GM12875 (cell line): Measurements from ENCODE around the gene EPB42.

ENCODE experiments used
- H3K4me3 ChIP-seq: one replicate; pipeline ENCODE4 v1.5.1; 2011; ENCODE audit warnings: low read depth, low read length, control low read depth
- TF ChIP-seq, protein P1 (sequence below): IDR thresholded peaks from 2 replicates; pipeline ENCODE4 v1.5.1; 2011; ENCODE audit warnings: low read depth, mild to moderate bottlenecking, control low read depth, inconsistent platforms, low read length, moderate library complexity, borderline replicate concordance; ENCODE audit not compliant: insufficient read depth

Gene EPB42

DNA sequence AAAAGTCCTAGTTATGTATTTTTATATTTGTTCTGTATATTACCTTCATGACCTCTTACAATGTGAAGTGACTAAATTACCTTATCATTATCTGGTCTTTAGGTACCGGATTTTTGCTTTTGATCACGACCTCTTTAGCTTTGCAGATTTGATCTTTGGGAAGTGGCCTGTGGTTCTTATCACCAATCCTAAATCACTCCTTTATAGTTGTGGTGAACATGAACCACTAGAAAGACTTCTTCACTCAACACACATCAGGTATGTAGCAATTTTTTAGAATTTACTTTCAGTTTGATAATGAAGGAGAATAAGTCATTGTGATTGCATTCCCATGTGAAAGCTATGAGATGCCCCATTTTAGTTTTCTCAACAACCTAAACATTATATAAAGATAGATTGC is 69.1 kb downstream of the EPB42 start:
- no peak overlapping the region for H3K4me3 ChIP-seq
- TF ChIP-seq, protein P1, sequence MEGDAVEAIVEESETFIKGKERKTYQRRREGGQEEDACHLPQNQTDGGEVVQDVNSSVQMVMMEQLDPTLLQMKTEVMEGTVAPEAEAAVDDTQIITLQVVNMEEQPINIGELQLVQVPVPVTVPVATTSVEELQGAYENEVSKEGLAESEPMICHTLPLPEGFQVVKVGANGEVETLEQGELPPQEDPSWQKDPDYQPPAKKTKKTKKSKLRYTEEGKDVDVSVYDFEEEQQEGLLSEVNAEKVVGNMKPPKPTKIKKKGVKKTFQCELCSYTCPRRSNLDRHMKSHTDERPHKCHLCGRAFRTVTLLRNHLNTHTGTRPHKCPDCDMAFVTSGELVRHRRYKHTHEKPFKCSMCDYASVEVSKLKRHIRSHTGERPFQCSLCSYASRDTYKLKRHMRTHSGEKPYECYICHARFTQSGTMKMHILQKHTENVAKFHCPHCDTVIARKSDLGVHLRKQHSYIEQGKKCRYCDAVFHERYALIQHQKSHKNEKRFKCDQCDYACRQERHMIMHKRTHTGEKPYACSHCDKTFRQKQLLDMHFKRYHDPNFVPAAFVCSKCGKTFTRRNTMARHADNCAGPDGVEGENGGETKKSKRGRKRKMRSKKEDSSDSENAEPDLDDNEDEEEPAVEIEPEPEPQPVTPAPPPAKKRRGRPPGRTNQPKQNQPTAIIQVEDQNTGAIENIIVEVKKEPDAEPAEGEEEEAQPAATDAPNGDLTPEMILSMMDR: no peak

DNA sequence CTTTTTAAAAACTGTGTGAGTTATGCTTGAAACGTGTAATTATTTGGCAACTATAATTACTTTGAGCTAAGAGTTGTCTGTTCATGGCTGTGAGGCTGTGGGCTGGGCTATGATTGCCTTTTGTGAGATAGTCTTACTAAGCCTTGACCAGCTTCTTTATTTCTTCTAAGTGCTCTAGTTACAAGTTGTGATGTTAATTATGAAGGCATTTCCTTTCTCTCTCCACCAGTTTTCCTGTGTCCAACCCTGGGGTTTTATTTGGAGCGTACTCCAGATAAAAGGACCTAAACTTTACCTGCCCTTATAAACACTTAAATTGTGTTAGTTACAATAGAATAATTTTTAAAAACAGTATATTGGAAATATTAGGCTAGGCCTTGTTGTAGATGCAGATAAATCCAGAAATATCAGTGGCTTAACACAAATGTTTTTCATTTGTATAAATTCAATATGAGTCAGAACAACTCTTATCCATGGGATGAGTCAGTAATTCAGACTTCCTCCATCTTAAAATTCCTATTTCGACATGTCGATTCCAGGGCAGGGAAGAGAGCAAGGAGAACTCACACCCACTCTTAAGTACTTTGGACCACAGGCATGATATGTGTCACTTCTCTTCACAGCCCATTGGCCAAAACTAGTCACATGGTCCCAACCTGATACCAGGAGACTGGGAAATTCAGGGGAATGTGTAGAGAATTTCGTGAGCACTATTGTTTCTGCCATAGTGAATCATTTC is 70.5 kb downstream of the EPB42 start:
- TF ChIP-seq, protein P1: no peak
- no peak overlapping the region for H3K4me3 ChIP-seq
